HCT116 (cell line): Measurements from ENCODE around the gene ANKRD44. TPM values are rescaled to one million over a fixed set of nuclear protein-coding genes. Genes with fewer than 3 reads are reported as not detected.

Source experiments
- ATAC-seq: fragments of 200-7000 bp; cut with Tn5 transposase; 2 replicates; pipeline ENCODE4 v1.9.1; 2020; ENCODE audit warnings: mild to moderate bottlenecking, moderate library complexity
- BruUV-seq: library from RNA; stranded (reverse); fragments of 400-500 nt; replicated peaks from 2 replicates; lab custom pipeline; 2021; lab: Mats Ljungman, UMichigan
- CTCF ChIA-PET: fragments of 300-600 bp; sonication (Branson Sonifier 250); formaldehyde crosslinking; loops from one replicate; lab custom pipeline; 2021; ENCODE audit warnings: antibody characterized with exemption; lab: Charles Lee
- POLR2A ChIA-PET: fragments of 300-600, 350-600 bp; sonication (Branson Sonifier 250); formaldehyde crosslinking; loops from one replicate; lab custom pipeline; 2021; ENCODE audit warnings: antibody characterized with exemption; lab: Charles Lee
- RAD21 ChIA-PET, 2 experiments: fragments of 300-600 bp; sonication (Branson Sonifier 250); formaldehyde crosslinking; loops; one replicate each; lab custom pipeline; 2023; ENCODE audit warnings: low total read pairs in 2 of 2; ENCODE audit not compliant: uncharacterized antibody in 2 of 2, unreplicated experiment in 2 of 2, low non-redundant PET in 1 of 2; lab: Charles Lee
- DNase-seq: peaks from one replicate; pipeline ENCODE4 v3.0.0-alpha.2; 2010; ENCODE audit warnings: low read depth, low spot score
- H2AFZ ChIP-seq: fragments of 200-600 bp; shearing (Covaris generic), sonication (generic); 2 replicates; pipeline ENCODE4 v1.6.1; 2017; ENCODE audit warnings: low read depth, mixed run types, mixed read lengths, antibody characterized with exemption, low read length; ENCODE audit not compliant: poor library complexity, severe bottlenecking
- H3K27ac ChIP-seq: 2 replicates; pipeline ENCODE4 v1.5.1; 2012; ENCODE audit warnings: low read depth, low read length
- H3K27me3 ChIP-seq: fragments of 200-600 bp; sonication (generic); 2 replicates; pipeline ENCODE4 v1.6.1; 2016; ENCODE audit warnings: mixed run types, low read length, mixed read lengths; ENCODE audit not compliant: insufficient read depth
- H3K36me3 ChIP-seq, 2 experiments: fragments of 200-500 bp in 1 of 2; fragments of 200-600 bp in 1 of 2; sonication (Bioruptor generic) in 1 of 2; sonication (generic) in 1 of 2; 2 replicates each; pipeline versions ENCODE4 v1.5.1 to v1.6.1; 2014 to 2016; ENCODE audit warnings: low read length in 2 of 2, inconsistent platforms in 1 of 2, mixed read lengths in 1 of 2, mixed run types in 1 of 2; ENCODE audit not compliant: insufficient read depth in 2 of 2, control insufficient read depth in 1 of 2
- H3K4me1 ChIP-seq, 2 experiments: fragments of 200-600 bp in 1 of 2; sonication (generic) in 1 of 2; 2 replicates each; pipeline versions ENCODE4 v1.5.1 to v1.6.1; 2012 to 2017; ENCODE audit warnings: low read length in 2 of 2, inconsistent platforms in 1 of 2, mild to moderate bottlenecking in 1 of 2, mixed read lengths in 1 of 2, mixed run types in 1 of 2, moderate library complexity in 1 of 2; ENCODE audit not compliant: insufficient read depth in 2 of 2, control insufficient read depth in 1 of 2
- H3K4me2 ChIP-seq: fragments of 200-600 bp; sonication (generic); 2 replicates; pipeline ENCODE4 v1.6.1; 2017; ENCODE audit warnings: mixed run types, low read length, mixed read lengths
- H3K4me3 ChIP-seq, 2 experiments: fragments of 200-600 bp in 1 of 2; sonication (generic) in 1 of 2; replicated peaks in 1 of 2; 2 replicates each; pipeline ENCODE4 v1.5.1; 2011 to 2016; ENCODE audit warnings: low read length in 2 of 2, control low read depth in 1 of 2, low read depth in 1 of 2, mild to moderate bottlenecking in 1 of 2, mixed read lengths in 1 of 2, mixed run types in 1 of 2
- H3K79me2 ChIP-seq: fragments of 200-600 bp; sonication (generic); 2 replicates; pipeline ENCODE4 v1.6.1; 2017; ENCODE audit warnings: mild to moderate bottlenecking, mixed run types, low read length, moderate library complexity, mixed read lengths; ENCODE audit not compliant: insufficient read depth
- H3K9ac ChIP-seq: fragments of 200-600 bp; sonication (generic); 2 replicates; pipeline ENCODE4 v1.6.1; 2016; ENCODE audit warnings: low read length, mixed read lengths
- H3K9me2 ChIP-seq: fragments of 200-600 bp; sonication (generic), shearing (Covaris generic); 2 replicates; pipeline ENCODE4 v1.6.1; 2017; ENCODE audit warnings: mixed run types, mild to moderate bottlenecking, moderate library complexity; ENCODE audit not compliant: insufficient read depth
- H3K9me3 ChIP-seq, 2 experiments: fragments of 200-500 bp in 1 of 2; fragments of 200-600 bp in 1 of 2; sonication (Bioruptor generic) in 1 of 2; sonication (generic) in 1 of 2; 2 replicates each; pipeline ENCODE4 v1.6.1; 2014 to 2017; ENCODE audit warnings: low read length in 2 of 2, mixed read lengths in 2 of 2, inconsistent platforms in 1 of 2, low read depth in 1 of 2, mild to moderate bottlenecking in 1 of 2, mixed run types in 1 of 2, moderate library complexity in 1 of 2; ENCODE audit not compliant: control insufficient read depth in 1 of 2, insufficient read depth in 1 of 2
- H4K20me1 ChIP-seq: fragments of 200-600 bp; sonication (generic), shearing (Covaris generic); 2 replicates; pipeline ENCODE4 v1.6.1; 2017; ENCODE audit warnings: mixed run types, mild to moderate bottlenecking, moderate library complexity; ENCODE audit not compliant: insufficient read depth
- CEBPB ChIP-seq: IDR thresholded peaks from 2 replicates; pipeline ENCODE4 v1.6.1; 2012; ENCODE audit warnings: low read depth
- ELF1 ChIP-seq: IDR thresholded peaks from 2 replicates; pipeline ENCODE4 v1.6.1; 2012; ENCODE audit warnings: low read depth, borderline replicate concordance
- EZH2phosphoT487 ChIP-seq: fragments of 200-600 bp; IDR thresholded peaks from 2 replicates; pipeline ENCODE4 v1.6.1; 2018; ENCODE audit warnings: antibody characterized with exemption, borderline replicate concordance
- JUND ChIP-seq: IDR thresholded peaks from 2 replicates; pipeline ENCODE4 v1.6.1; 2012
- SP1 ChIP-seq: IDR thresholded peaks from 2 replicates; pipeline ENCODE4 v1.6.1; 2012; ENCODE audit warnings: low read depth
- YY1 ChIP-seq: IDR thresholded peaks from 2 replicates; pipeline ENCODE4 v1.6.1; 2011; ENCODE audit warnings: low read length, low read depth, moderate library complexity, mild to moderate bottlenecking; ENCODE audit not compliant: insufficient replicate concordance; ENCODE audit errors: extremely low read depth
- ZBTB33 ChIP-seq: IDR thresholded peaks from 2 replicates; pipeline ENCODE4 v1.6.1; 2011; ENCODE audit warnings: mild to moderate bottlenecking, low read length, moderate library complexity; ENCODE audit not compliant: insufficient replicate concordance; ENCODE audit errors: extremely low read depth
- ZNF274 ChIP-seq: fragments of 200-500 bp; sonication (Bioruptor generic); IDR thresholded peaks from 2 replicates; pipeline ENCODE4 v1.6.1; 2014; ENCODE audit warnings: mild to moderate bottlenecking, low read depth, low read length, inconsistent platforms
- intact Hi-C: fragments of 100-400 bp; cut with micrococcal nuclease; formaldehyde crosslinking; loops from 2 replicates; pipeline ENCODE4 v1.10.0; 2022
- total RNA-seq: library from RNA; stranded (reverse); gene quantifications from one replicate; pipeline ENCODE4 v1.2.1, GENCODE V29; 2021; ENCODE audit not compliant: unreplicated experiment

ANKRD44 gene
- total RNA-seq, 1 experiment from 2014 or later = 2.7 TPM

- H4K20me1 ChIP-seq = no peaks in the 10 kb centered on the region
- H3K4me1 ChIP-seq = no peaks in the 10 kb centered on the region
- CTCF ChIA-PET = no interaction called here
- no peaks in the 10 kb centered on the region for H3K9me3 ChIP-seq
- no TSS peak for BruUV-seq
- intact Hi-C loops = loop anchor here (2.0 to 10.0 kb wide), 3 partner anchors 154 to 762 kb away; no protein-coding TSS in a partner anchor
- H3K9ac ChIP-seq = no peak overlapping the region
- DNase-seq (no peak), ATAC-seq (no peak)
- no peaks in the 10 kb centered on the region for H3K36me3 ChIP-seq
- RAD21 ChIA-PET = no interaction called here
- H3K79me2 ChIP-seq = no peaks in the 10 kb centered on the region
- H3K27me3 ChIP-seq = no peaks in the 10 kb centered on the region
- no peak for TF ChIP-seq JUND
- TF ChIP-seq YY1 = no peak
- TF ChIP-seq CEBPB = no peak
- no peak for TF ChIP-seq ZBTB33
- TF ChIP-seq SP1 = no peak
- no peak for TF ChIP-seq ZNF274
- TF ChIP-seq EZH2phosphoT487 = no peak
- no peak for TF ChIP-seq ELF1
- no peaks in the 10 kb centered on the region for H3K9me2 ChIP-seq
- POLR2A ChIA-PET = no interaction called here
- H3K4me2 ChIP-seq = no peak overlapping the region
- H2AFZ ChIP-seq = no peak overlapping the region
- H3K27ac ChIP-seq = no peak overlapping the region
- no peak overlapping the region for H3K4me3 ChIP-seq
Observed at GRCh38 chr2:197013098-197013497, 297.5 kb downstream of the ANKRD44 start.
